H9 (cell line): ENCODE measurements around the gene C5orf15. TPM values are rescaled to one million over a fixed set of nuclear protein-coding genes. Genes with fewer than 3 reads are reported as not detected.

ENCODE experiments used
- DNase-seq: peaks from one replicate; pipeline ENCODE4 v3.0.0-alpha.2; 2017
- H2AFZ ChIP-seq: one replicate; pipeline ENCODE4 v1.6.1; 2013; ENCODE audit warnings: mild to moderate bottlenecking, low read length, control low read depth, moderate library complexity
- H2AK5ac ChIP-seq: 2 replicates; pipeline ENCODE4 v1.6.1; 2013; ENCODE audit warnings: low read length, control low read depth, mixed read lengths; ENCODE audit not compliant: insufficient read length
- H2BK120ac ChIP-seq: one replicate; pipeline ENCODE4 v1.6.1; 2013; ENCODE audit warnings: low read depth, mild to moderate bottlenecking, low read length, control low read depth, inconsistent platforms; ENCODE audit not compliant: poor library complexity, severe bottlenecking
- H2BK12ac ChIP-seq: 2 replicates; pipeline ENCODE4 v1.6.1; 2013; ENCODE audit warnings: low read length, control low read depth, mixed read lengths, low read depth; ENCODE audit not compliant: insufficient read length
- H2BK15ac ChIP-seq: 2 replicates; pipeline ENCODE4 v1.6.1; 2013; ENCODE audit warnings: low read depth, low read length, control low read depth
- H2BK20ac ChIP-seq: one replicate; pipeline ENCODE4 v1.6.1; 2013; ENCODE audit warnings: low read depth, mild to moderate bottlenecking, low read length, control low read depth, inconsistent platforms; ENCODE audit not compliant: poor library complexity, severe bottlenecking
- H2BK5ac ChIP-seq: 2 replicates; pipeline ENCODE4 v1.6.1; 2013; ENCODE audit warnings: low read length, control low read depth, mixed read lengths; ENCODE audit not compliant: insufficient read length
- H3K14ac ChIP-seq: 2 replicates; pipeline ENCODE4 v1.6.1; 2013; ENCODE audit warnings: low read length, control low read depth; ENCODE audit not compliant: insufficient read depth
- H3K18ac ChIP-seq: 2 replicates; pipeline ENCODE4 v1.6.1; 2013; ENCODE audit warnings: low read depth, mild to moderate bottlenecking, mixed read lengths, low read length, control low read depth; ENCODE audit not compliant: insufficient read length
- H3K23ac ChIP-seq: 2 replicates; pipeline ENCODE4 v1.6.1; 2013; ENCODE audit warnings: low read length, control low read depth, mixed read lengths, low read depth; ENCODE audit not compliant: insufficient read length
- H3K23me2 ChIP-seq: 2 replicates; pipeline ENCODE4 v1.6.1; 2013; ENCODE audit warnings: low read depth, mild to moderate bottlenecking, mixed read lengths, low read length, control low read depth; ENCODE audit not compliant: insufficient read length, poor library complexity, severe bottlenecking
- H3K27ac ChIP-seq: 2 replicates; pipeline ENCODE4 v1.5.1; 2013; ENCODE audit warnings: low read length, control low read depth, mixed read lengths, low read depth; ENCODE audit not compliant: insufficient read length
- H3K27me3 ChIP-seq: 2 replicates; pipeline ENCODE4 v1.6.1; 2013; ENCODE audit warnings: low read length, control low read depth, inconsistent platforms; ENCODE audit not compliant: insufficient read depth
- H3K4ac ChIP-seq: 2 replicates; pipeline ENCODE4 v1.6.1; 2013; ENCODE audit warnings: low read depth, mild to moderate bottlenecking, control low read depth, inconsistent platforms, low read length, moderate library complexity
- H3K4me1 ChIP-seq: 2 replicates; pipeline ENCODE4 v1.6.1; 2013; ENCODE audit warnings: low read length, control low read depth, inconsistent platforms; ENCODE audit not compliant: insufficient read depth
- H3K4me2 ChIP-seq: 2 replicates; pipeline ENCODE4 v1.6.1; 2013; ENCODE audit warnings: low read length, control low read depth, mixed read lengths; ENCODE audit not compliant: insufficient read length, insufficient read depth
- H3K56ac ChIP-seq: 2 replicates; pipeline ENCODE4 v1.6.1; 2013; ENCODE audit warnings: low read depth, mild to moderate bottlenecking, mixed read lengths, low read length, control low read depth; ENCODE audit not compliant: insufficient read length
- H3K79me1 ChIP-seq: 2 replicates; pipeline ENCODE4 v1.6.1; 2013; ENCODE audit warnings: low read depth, mild to moderate bottlenecking, moderate library complexity, low read length, control low read depth, inconsistent platforms; ENCODE audit not compliant: insufficient read depth, poor library complexity, severe bottlenecking
- H3K79me2 ChIP-seq: 2 replicates; pipeline ENCODE4 v1.6.1; 2013; ENCODE audit warnings: low read length, control low read depth, inconsistent platforms; ENCODE audit not compliant: insufficient read depth
- H3K9ac ChIP-seq: 2 replicates; pipeline ENCODE4 v1.6.1; 2013; ENCODE audit warnings: low read length, control low read depth, mixed read lengths; ENCODE audit not compliant: insufficient read length; ENCODE audit errors: extremely low read depth
- H3K9me3 ChIP-seq: one replicate; pipeline ENCODE4 v1.6.1; 2013; ENCODE audit warnings: low read depth, low read length, inconsistent platforms; ENCODE audit not compliant: control insufficient read depth
- H3T11ph ChIP-seq: one replicate; pipeline ENCODE4 v1.6.1; 2013; ENCODE audit warnings: mild to moderate bottlenecking, low read length, control low read depth, inconsistent platforms
- H4K20me1 ChIP-seq: one replicate; pipeline ENCODE4 v1.6.1; 2013; ENCODE audit not compliant: control insufficient read depth, insufficient read length, insufficient read depth
- H4K5ac ChIP-seq: 2 replicates; pipeline ENCODE4 v1.6.1; 2013; ENCODE audit warnings: low read depth, mild to moderate bottlenecking, mixed read lengths, low read length, control low read depth; ENCODE audit not compliant: insufficient read length
- H4K8ac ChIP-seq: replicated peaks from 2 replicates; pipeline ENCODE4 v1.6.1; 2013; ENCODE audit warnings: low read length, control low read depth, mixed read lengths, low read depth; ENCODE audit not compliant: insufficient read length
- H4K91ac ChIP-seq: 2 replicates; pipeline ENCODE4 v1.6.1; 2013; ENCODE audit warnings: low read depth, mild to moderate bottlenecking, moderate library complexity, mixed read lengths, low read length, control low read depth; ENCODE audit not compliant: insufficient read length
- H3K27ac Mint-ChIP-seq, 3 experiments: 2 replicates in 2 of 3; 3 replicates in 1 of 3; pipeline ENCODE4 v1.8.0; 2020 to 2021; ENCODE audit warnings: mixed read lengths in 3 of 3, mild to moderate bottlenecking in 1 of 3, moderate library complexity in 1 of 3
- H3K27me3 Mint-ChIP-seq: 2 replicates; pipeline ENCODE4 v1.8.0; 2021; ENCODE audit warnings: low read depth, mild to moderate bottlenecking, moderate library complexity, mixed read lengths
- H3K36me3 Mint-ChIP-seq, 3 experiments: 2 replicates in 2 of 3; 3 replicates in 1 of 3; pipeline ENCODE4 v1.8.0; 2020 to 2021; ENCODE audit warnings: low read depth in 3 of 3, mixed read lengths in 3 of 3; ENCODE audit not compliant: insufficient read depth in 1 of 3
- H3K4me1 Mint-ChIP-seq, 2 experiments: 2 replicates each; pipeline ENCODE4 v1.8.0; 2020; ENCODE audit warnings: mixed read lengths in 2 of 2
- H3K4me3 Mint-ChIP-seq, 2 experiments: 2 replicates in 1 of 2; 3 replicates in 1 of 2; pipeline ENCODE4 v1.8.0; 2020 to 2021; ENCODE audit warnings: mild to moderate bottlenecking in 2 of 2, mixed read lengths in 2 of 2, moderate library complexity in 1 of 2
- H3K9me3 Mint-ChIP-seq, 2 experiments: 2 replicates in 1 of 2; 3 replicates in 1 of 2; pipeline ENCODE4 v1.8.0; 2020; ENCODE audit warnings: mild to moderate bottlenecking in 2 of 2, mixed read lengths in 2 of 2, moderate library complexity in 1 of 2
- CTCF ChIP-seq: fragments of 200-600 bp; sonication (generic); conservative IDR thresholded peaks from 3 replicates; pipeline ENCODE4 v1.8.0; 2021; ENCODE audit warnings: antibody characterized with exemption, mild to moderate bottlenecking
- WGBS: extraction: QIAGEN DNeasy Blood & Tissue Kit; methylation state at CpG from one replicate; pipeline ENCODE4 v1.1.7; 2013; ENCODE audit warnings: missing lambda C conversion rate, low lambda C conversion rate, mixed read lengths; ENCODE audit not compliant: insufficient read length; ENCODE audit errors: extremely low coverage; 5-methylcytosine and 5-hydroxymethylcytosine counted together
- total RNA-seq: library from RNA; stranded (reverse); gene quantifications from 2 replicates; pipeline ENCODE4 v1.2.1, GENCODE V29; 2021

Gene C5orf15
- total RNA-seq, 1 experiment from 2014 or later = 33.4 TPM

- H2BK12ac ChIP-seq = no peak overlapping the region
- no peaks in the 10 kb centered on the region for H3K9me3 Mint-ChIP-seq
- H3K4me3 Mint-ChIP-seq = no peak overlapping the region
- no peak overlapping the region for H3K14ac ChIP-seq
- H3K4ac ChIP-seq = no peak overlapping the region
- no peak overlapping the region for H3K23ac ChIP-seq
- H3K4me2 ChIP-seq = no peak overlapping the region
- no peaks in the 10 kb centered on the region for H4K20me1 ChIP-seq
- H3K27me3 ChIP-seq = no peaks in the 10 kb centered on the region
- no peak overlapping the region for H3K27ac ChIP-seq
- no peaks in the 10 kb centered on the region; the same call in 1 of the 2 replicates for H3K79me2 ChIP-seq
- no peak overlapping the region for H2BK5ac ChIP-seq
- H3K4me1 ChIP-seq = no peaks in the 10 kb centered on the region
- H2BK120ac ChIP-seq = no peak overlapping the region
- H4K5ac ChIP-seq = no peak overlapping the region
- H2AK5ac ChIP-seq = no peak overlapping the region
- no peak overlapping the region for H3T11ph ChIP-seq
- H3K9ac ChIP-seq = no peak overlapping the region
- DNase-seq = no peak
- no peak overlapping the region for H4K8ac ChIP-seq
- WGBS = no CpG with 5 or more reads among the region's 1 CpG
- no peaks in the 10 kb centered on the region for H3K9me3 ChIP-seq
- peaks cover 6 to 34% (median 32%) of the 10 kb centered on the region in 3 experiments; a peak in 6 of 7 replicates for H3K36me3 Mint-ChIP-seq
- no peaks in the 10 kb centered on the region for H3K23me2 ChIP-seq
- H3K56ac ChIP-seq = no peak overlapping the region
- peaks cover 11 to 14% of the 10 kb centered on the region in 2 experiments for H3K4me1 Mint-ChIP-seq
- H3K18ac ChIP-seq = no peak overlapping the region
- no peak overlapping the region for H2BK15ac ChIP-seq
- TF ChIP-seq CTCF = no peak
- H3K79me1 ChIP-seq = no peaks in the 10 kb centered on the region
- no peak overlapping the region for H4K91ac ChIP-seq
- no peaks in the 10 kb centered on the region for H3K27me3 Mint-ChIP-seq
- no peak overlapping the region for H3K27ac Mint-ChIP-seq
- no peak overlapping the region for H2BK20ac ChIP-seq
- H2AFZ ChIP-seq = no peak overlapping the region
Observed at GRCh38 chr5:133957591-133957990, 10.8 kb downstream of the C5orf15 start.
